Trophoblast cell (in vitro differentiated cells and primary cell): Measurements from ENCODE around the gene VKORC1L1.
"Not testable (repeated sequence)": the region's sequence is repeated elsewhere in the genome, so short reads cannot be mapped to it uniquely, and the experiment has no call there.

Source experiments
- DNase-seq, 2 donors: peaks; one replicate each; pipeline ENCODE4 v3.0.0-alpha.2; 2016
- H2AFZ ChIP-seq: 2 replicates; pipeline ENCODE4 v1.6.1; 2013; ENCODE audit warnings: low read length, moderate library complexity, mild to moderate bottlenecking; ENCODE audit not compliant: insufficient read depth, poor library complexity
- H2AK5ac ChIP-seq: 2 replicates; pipeline ENCODE4 v1.6.1; 2013; ENCODE audit warnings: mild to moderate bottlenecking, low read length
- H2BK120ac ChIP-seq: 2 replicates; pipeline ENCODE4 v1.6.1; 2013; ENCODE audit warnings: low read length, mild to moderate bottlenecking, moderate library complexity; ENCODE audit not compliant: insufficient read depth, poor library complexity
- H2BK12ac ChIP-seq: 2 replicates; pipeline ENCODE4 v1.6.1; 2013; ENCODE audit warnings: mild to moderate bottlenecking, low read length, moderate library complexity
- H2BK5ac ChIP-seq: 2 replicates; pipeline ENCODE4 v1.6.1; 2013; ENCODE audit warnings: low read length, low read depth, moderate library complexity, mild to moderate bottlenecking; ENCODE audit not compliant: poor library complexity
- H3K14ac ChIP-seq: 2 replicates; pipeline ENCODE4 v1.6.1; 2013; ENCODE audit warnings: mild to moderate bottlenecking, low read length
- H3K18ac ChIP-seq: 2 replicates; pipeline ENCODE4 v1.6.1; 2013; ENCODE audit warnings: mild to moderate bottlenecking, low read length
- H3K23ac ChIP-seq: 2 replicates; pipeline ENCODE4 v1.6.1; 2013; ENCODE audit warnings: low read length
- H3K27ac ChIP-seq: 2 replicates; pipeline ENCODE4 v1.5.1; 2013; ENCODE audit warnings: low read depth, mild to moderate bottlenecking, inconsistent platforms, low read length, moderate library complexity
- H3K27me3 ChIP-seq: 2 replicates; pipeline ENCODE4 v1.6.1; 2013; ENCODE audit warnings: inconsistent platforms, mild to moderate bottlenecking, low read length, moderate library complexity; ENCODE audit not compliant: insufficient read depth
- H3K36me3 ChIP-seq, 2 experiments: 1 replicate in 1 of 2; 2 replicates in 1 of 2; pipeline ENCODE4 v1.6.1; 2013; ENCODE audit warnings: low read length in 2 of 2, mild to moderate bottlenecking in 2 of 2, moderate library complexity in 1 of 2; ENCODE audit not compliant: insufficient read depth in 2 of 2, control insufficient read depth in 1 of 2
- H3K4ac ChIP-seq: 2 replicates; pipeline ENCODE4 v1.6.1; 2013; ENCODE audit warnings: low read depth, mild to moderate bottlenecking, low read length, moderate library complexity
- H3K4me1 ChIP-seq, 2 experiments: 1 replicate in 1 of 2; 2 replicates in 1 of 2; pipeline ENCODE4 v1.6.1; 2013; ENCODE audit warnings: low read length in 2 of 2, mild to moderate bottlenecking in 2 of 2, moderate library complexity in 1 of 2; ENCODE audit not compliant: insufficient read depth in 2 of 2, control insufficient read depth in 1 of 2
- H3K4me2 ChIP-seq: 2 replicates; pipeline ENCODE4 v1.6.1; 2013; ENCODE audit warnings: inconsistent platforms, mild to moderate bottlenecking, low read length, moderate library complexity
- H3K4me3 ChIP-seq: 2 replicates; pipeline ENCODE4 v1.5.1; 2013; ENCODE audit warnings: mild to moderate bottlenecking, low read depth, low read length, inconsistent platforms
- H3K79me1 ChIP-seq: one replicate; pipeline ENCODE4 v1.6.1; 2013; ENCODE audit warnings: low read length
- H3K79me2 ChIP-seq: 2 replicates; pipeline ENCODE4 v1.6.1; 2013; ENCODE audit warnings: low read length, mild to moderate bottlenecking; ENCODE audit not compliant: control insufficient read depth, insufficient read depth, poor library complexity
- H3K9ac ChIP-seq: 2 replicates; pipeline ENCODE4 v1.6.1; 2013; ENCODE audit warnings: mild to moderate bottlenecking, low read length
- H3K9me3 ChIP-seq: 2 replicates; pipeline ENCODE4 v1.6.1; 2013; ENCODE audit warnings: low read depth, mild to moderate bottlenecking, control low read depth, inconsistent platforms, low read length; ENCODE audit not compliant: insufficient read depth
- H4K12ac ChIP-seq: 2 replicates; pipeline ENCODE4 v1.6.1; 2013; ENCODE audit warnings: low read depth, mild to moderate bottlenecking, low read length, moderate library complexity
- H4K8ac ChIP-seq: 2 replicates; pipeline ENCODE4 v1.6.1; 2013; ENCODE audit warnings: low read depth, mild to moderate bottlenecking, low read length, moderate library complexity
- H4K91ac ChIP-seq: one replicate; pipeline ENCODE4 v1.6.1; 2013; ENCODE audit warnings: low read depth, mild to moderate bottlenecking, low read length, moderate library complexity
- WGBS: extraction: QIAGEN DNeasy Blood & Tissue Kit; methylation state at CpG from one replicate; pipeline ENCODE4 v1.1.7; 2013; ENCODE audit warnings: missing lambda C conversion rate; ENCODE audit not compliant: insufficient read length, insufficient coverage; ENCODE audit errors: extremely low coverage; 5-methylcytosine and 5-hydroxymethylcytosine counted together

VKORC1L1 gene

DNA sequence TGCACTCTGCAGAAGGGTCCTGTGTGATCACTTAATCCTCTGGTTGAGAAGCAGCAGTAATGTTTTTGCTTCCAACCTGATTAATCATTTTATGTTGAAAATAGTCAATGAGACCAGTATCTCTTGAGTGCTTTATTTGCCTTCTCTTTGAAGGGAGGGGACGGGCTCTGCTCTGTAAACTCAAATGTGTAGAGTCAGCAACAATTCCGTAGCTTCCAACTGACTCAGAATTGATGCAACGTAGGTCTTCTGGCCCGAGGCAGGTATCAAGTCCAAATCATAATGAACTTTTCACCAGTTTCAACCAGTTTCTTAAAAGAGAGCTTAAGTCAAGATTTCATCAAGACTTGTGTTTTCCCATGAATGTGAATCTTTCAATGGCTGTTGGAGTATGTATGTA is 82.8 kb downstream of the VKORC1L1 start:
- H3K4me1 ChIP-seq = no peaks in the 10 kb centered on the region
- H4K8ac ChIP-seq = no peak overlapping the region
- H3K79me1 ChIP-seq = no peaks in the 10 kb centered on the region
- no peak overlapping the region for H3K9ac ChIP-seq
- peaks cover 14 to 23% of the 10 kb centered on the region in 2 experiments for H3K36me3 ChIP-seq
- H3K4me3 ChIP-seq = no peak overlapping the region
- H2BK12ac ChIP-seq = no peak overlapping the region
- no peaks in the 10 kb centered on the region for H3K27me3 ChIP-seq
- H2BK5ac ChIP-seq = no peak overlapping the region
- WGBS = no CpG with 5 or more reads among the region's 4 CpGs
- no peak overlapping the region for H3K18ac ChIP-seq
- H3K4me2 ChIP-seq = no peak overlapping the region
- H3K4ac ChIP-seq = no peak overlapping the region
- peak in 1 of 2 donors; percentile 12 for DNase-seq
- H2AK5ac ChIP-seq = no peak overlapping the region
- no peaks in the 10 kb centered on the region for H3K9me3 ChIP-seq
- H3K79me2 ChIP-seq = no peaks in the 10 kb centered on the region
- no peak overlapping the region for H4K91ac ChIP-seq
- H3K27ac ChIP-seq = no peak overlapping the region
- no peak overlapping the region for H3K23ac ChIP-seq
- no peak overlapping the region for H4K12ac ChIP-seq
- H3K14ac ChIP-seq = no peak overlapping the region
- no peak overlapping the region for H2BK120ac ChIP-seq
- no peak overlapping the region for H2AFZ ChIP-seq

DNA sequence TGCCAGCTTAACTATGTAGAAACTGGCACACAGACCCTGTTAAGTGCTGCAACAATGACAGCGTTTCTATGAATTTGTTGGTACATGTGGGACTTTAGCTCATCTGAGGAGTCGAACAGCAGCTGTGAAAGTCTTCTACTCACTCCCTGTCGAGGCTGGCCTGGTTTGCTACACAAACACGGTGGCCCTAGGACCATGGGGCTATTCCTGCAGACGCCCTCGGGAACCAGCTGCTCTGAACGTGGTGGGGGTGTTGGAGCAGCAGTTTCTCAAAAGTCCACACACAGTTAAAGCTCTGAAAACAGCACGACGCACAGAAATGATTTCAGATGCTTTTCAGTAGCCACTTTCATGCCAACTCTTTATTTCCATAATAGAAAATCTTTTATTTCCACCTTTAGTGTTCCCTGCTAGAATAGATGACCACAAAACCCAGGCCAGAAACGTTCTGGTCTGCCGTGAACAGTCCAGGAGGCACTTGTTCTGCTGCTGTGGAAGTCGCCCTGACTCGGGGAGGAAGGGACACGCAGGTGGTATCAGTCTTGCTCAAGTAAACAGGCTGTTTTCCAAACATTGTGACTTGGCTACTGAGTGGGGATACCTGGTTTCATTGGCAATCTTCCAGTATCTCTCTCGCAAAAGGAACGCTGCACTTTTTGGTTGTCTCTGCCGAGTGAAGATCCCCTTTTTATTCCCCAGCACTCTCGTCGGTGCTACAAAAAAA is 87.6 kb downstream of the VKORC1L1 start:
- Histone ChIP-seq H3K4ac (no peak overlapping the region), H3K79me2 (no peaks in the 10 kb centered on the region), H2AK5ac (no peak overlapping the region), H4K12ac (no peak overlapping the region), H3K14ac (no peak overlapping the region), H3K9ac (no peak overlapping the region), H3K4me3 (no peak overlapping the region), H3K23ac (no peak overlapping the region), H3K4me2 (no peak overlapping the region), H3K27ac (no peak overlapping the region), H3K27me3 (no peaks in the 10 kb centered on the region), H2BK120ac (no peak overlapping the region), H3K36me3 (peaks cover 34 to 42% of the 10 kb centered on the region in 2 experiments), H3K79me1 (no peaks in the 10 kb centered on the region), H2AFZ (no peak overlapping the region), H4K91ac (no peak overlapping the region), H2BK12ac (no peak overlapping the region), H2BK5ac (no peak overlapping the region), H3K9me3 (no peaks in the 10 kb centered on the region), H3K4me1 (no peaks in the 10 kb centered on the region), H3K18ac (no peak overlapping the region), H4K8ac (no peak overlapping the region)
- WGBS = no CpG with 5 or more reads among the region's 19 CpGs
- DNase-seq = no peak

DNA sequence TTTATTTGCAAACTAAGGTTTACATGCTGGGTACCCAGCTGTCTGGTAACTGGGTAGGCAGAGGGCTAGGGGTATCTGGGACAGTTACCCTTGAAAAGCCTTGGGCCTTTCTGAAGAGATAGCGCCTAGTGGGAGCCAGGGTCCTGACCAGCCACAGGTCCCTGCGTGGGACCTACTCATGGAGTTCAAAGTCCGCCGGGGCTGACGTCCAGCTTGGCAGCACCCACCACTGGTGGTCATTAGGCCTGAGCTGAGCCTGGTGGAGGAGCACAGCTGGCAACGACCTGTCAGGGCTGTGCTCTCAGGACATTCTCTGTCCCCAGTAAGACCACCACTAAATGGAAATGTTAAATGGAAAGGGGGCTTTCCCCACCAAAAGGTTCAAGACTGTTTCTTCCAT is 89.2 kb downstream of the VKORC1L1 start:
- Histone ChIP-seq H3K27me3 (no peaks in the 10 kb centered on the region), H3K9ac (no peak overlapping the region), H3K4me2 (no peak overlapping the region), H2BK120ac (no peak overlapping the region), H3K79me2 (no peaks in the 10 kb centered on the region), H4K12ac (no peak overlapping the region), H3K27ac (no peak overlapping the region), H4K91ac (no peak overlapping the region), H2AK5ac (no peak overlapping the region), H3K79me1 (no peaks in the 10 kb centered on the region), H3K23ac (no peak overlapping the region), H3K9me3 (no peaks in the 10 kb centered on the region), H3K36me3 (peaks cover 43 to 52% of the 10 kb centered on the region in 2 experiments), H3K4me3 (no peak overlapping the region), H4K8ac (no peak overlapping the region), H3K4me1 (no peaks in the 10 kb centered on the region), H3K18ac (no peak overlapping the region), H2AFZ (no peak overlapping the region), H3K4ac (no peak overlapping the region), H2BK12ac (no peak overlapping the region), H3K14ac (no peak overlapping the region), H2BK5ac (no peak overlapping the region)
- WGBS = no CpG with 5 or more reads among the region's 6 CpGs
- no peak for DNase-seq

DNA sequence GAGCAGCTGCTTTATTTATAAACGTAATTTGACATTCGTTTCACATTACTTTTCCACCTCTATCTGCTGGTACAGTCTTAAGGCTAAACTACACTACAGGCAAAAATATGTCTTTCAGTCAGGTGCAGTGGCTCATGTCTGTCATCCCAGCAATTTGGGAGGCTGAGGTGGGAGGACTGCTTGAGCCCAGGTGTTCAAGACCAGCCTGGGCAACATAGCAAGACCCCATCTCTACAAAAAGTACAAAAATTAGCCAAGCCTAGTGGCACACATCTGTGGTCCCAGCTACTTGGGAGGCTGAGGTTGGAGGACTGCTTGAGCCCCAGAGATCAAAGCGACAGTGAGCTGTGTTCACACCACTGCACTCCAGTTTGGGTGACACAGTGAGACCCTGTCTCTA is 91.8 kb downstream of the VKORC1L1 start:
- H2AK5ac ChIP-seq = not testable (repeated sequence)
- WGBS = no CpG with 5 or more reads among the region's 3 CpGs

More for the DNA sequence above, 91.8 kb downstream of the VKORC1L1 start:
- not testable (repeated sequence) for H3K27ac ChIP-seq, H3K79me1 ChIP-seq, H3K18ac ChIP-seq, H3K4ac ChIP-seq, H2BK120ac ChIP-seq, DNase-seq, H2BK5ac ChIP-seq, H3K79me2 ChIP-seq, H4K91ac ChIP-seq, H3K9me3 ChIP-seq, H3K4me2 ChIP-seq, H3K14ac ChIP-seq, H3K4me3 ChIP-seq, H3K23ac ChIP-seq, H2AFZ ChIP-seq, H3K4me1 ChIP-seq, H2BK12ac ChIP-seq, H3K9ac ChIP-seq, H4K12ac ChIP-seq, H3K27me3 ChIP-seq, H4K8ac ChIP-seq
- peaks cover 54 to 63% of the 10 kb centered on the region in 2 experiments for H3K36me3 ChIP-seq
